Ureter (tissue), 1 donor: ENCODE results near the gene LIPJ. TPM values are rescaled to one million over a fixed set of nuclear protein-coding genes. Genes with fewer than 3 reads are reported as not detected.

ENCODE experiments used
- DNase-seq: peaks from one replicate; pipeline ENCODE4 v3.0.0-alpha.2; 2020; ENCODE audit warnings: low spot score
- total RNA-seq: library from RNA; stranded (reverse); gene quantifications from one replicate; pipeline ENCODE4 v1.2.4, GENCODE V29; 2023
- donor health status: DM: yes; HTN: yes; CAD: no.

The LIPJ gene
- total RNA-seq, 1 donor from 2014 or later = 0.39 TPM

DNA sequence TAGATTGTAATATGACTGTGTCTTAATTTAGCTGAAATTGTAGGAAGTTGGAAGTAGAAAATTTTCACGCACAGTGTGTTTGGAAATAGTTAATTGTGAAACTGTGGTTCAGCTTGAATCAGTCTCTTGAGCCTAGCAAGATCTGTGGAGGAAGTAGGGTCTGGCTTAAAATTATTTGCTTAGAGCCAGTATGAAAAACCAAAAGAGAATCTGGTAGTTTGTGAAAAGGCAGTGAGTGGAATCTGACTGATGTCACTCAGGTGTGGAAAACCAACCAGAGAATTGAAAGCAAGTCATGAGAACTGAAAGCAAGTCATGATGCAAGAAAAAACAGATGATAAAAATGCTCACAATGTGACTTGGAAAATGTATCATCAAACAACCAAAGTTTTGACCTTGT lies 11.5 kb downstream of the LIPJ start:
- DNase-seq = no peak

DNA sequence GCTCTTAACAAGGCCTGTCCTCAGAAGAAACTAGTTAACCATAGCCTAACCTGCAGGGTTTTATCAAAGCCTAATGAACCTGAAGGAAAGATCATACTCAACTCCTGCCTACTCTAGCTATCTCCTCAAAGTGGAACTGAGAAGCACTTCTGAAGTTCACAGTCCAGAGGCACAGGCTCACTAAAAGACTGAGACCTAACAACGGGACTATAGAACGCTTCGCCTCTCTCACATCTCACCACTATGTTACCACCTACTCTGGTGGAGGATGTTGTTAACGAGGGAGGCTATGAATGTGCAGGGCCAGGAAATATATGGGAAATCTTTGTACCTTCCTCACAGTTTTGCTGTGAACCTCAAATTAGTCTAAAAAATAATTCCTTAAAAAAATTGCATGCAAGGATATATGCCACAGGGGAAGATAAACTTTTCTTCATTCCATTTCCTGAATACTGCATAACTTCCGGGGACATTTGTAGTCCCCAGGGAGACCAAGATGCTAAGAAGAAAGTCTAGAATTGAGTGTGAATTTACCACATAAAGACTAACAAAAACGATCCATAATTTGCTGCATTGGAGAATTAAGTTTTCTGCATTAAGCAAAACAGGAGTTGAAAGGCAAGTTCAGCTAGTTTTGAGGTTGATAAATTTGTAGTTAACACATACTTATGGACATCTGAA lies 21.6 kb downstream of the LIPJ start:
- no peak for DNase-seq

DNA sequence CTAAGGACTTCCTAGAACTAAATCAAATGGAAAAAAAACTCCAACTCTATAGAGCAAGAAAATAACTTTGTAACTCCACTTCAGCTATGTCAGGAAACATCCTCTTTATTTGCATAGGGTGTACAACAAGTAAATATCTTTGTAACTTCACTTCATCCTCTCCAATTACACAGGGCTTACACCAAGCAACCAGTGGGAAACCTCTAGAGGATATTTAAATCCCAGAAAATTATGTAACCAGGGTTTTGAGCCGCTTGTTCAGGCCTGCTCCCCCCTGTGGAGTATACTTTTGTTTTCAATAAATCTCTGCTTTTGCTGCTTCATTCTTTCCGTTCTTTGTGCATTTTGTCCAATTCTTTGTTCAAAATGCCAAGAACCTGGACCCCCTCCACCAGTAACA lies 22.2 kb downstream of the LIPJ start:
- no peak for DNase-seq

DNA sequence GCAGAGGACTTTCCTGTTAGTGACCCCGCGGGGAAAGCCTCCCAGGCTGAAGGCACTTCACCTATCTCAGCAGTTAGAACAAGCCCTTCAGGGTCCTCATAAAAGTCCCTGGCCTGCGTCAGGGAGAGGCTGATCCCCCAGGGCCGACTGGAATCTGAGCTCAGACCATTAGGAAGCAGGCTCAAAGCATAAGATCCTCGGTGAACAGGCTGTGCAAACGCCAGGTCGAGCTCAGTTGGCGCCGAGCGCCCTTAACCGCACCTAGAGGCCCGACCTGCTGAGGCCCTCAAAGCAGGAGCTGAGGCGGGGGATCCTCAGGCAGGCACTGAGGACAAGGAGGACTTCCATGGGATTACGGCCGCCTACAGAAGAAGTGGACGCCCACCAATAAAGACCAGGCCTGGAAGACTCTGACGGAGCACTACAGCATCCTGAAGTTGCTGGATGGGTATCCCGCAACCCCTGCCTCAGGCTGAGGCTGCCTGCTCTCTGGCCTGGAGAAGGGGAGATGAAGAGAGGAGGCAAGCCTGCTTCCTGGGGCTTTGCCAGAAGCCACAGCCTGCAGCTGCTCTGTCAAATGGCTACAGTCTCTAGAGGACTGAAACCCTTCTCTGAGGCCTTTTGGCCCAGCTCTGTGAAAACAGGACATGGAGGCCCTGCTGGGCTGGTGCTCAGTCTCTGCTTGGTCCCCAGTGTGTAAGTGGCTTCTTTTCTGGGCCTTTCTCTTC lies 29.9 kb downstream of the LIPJ start:
- DNase-seq = no peak

DNA sequence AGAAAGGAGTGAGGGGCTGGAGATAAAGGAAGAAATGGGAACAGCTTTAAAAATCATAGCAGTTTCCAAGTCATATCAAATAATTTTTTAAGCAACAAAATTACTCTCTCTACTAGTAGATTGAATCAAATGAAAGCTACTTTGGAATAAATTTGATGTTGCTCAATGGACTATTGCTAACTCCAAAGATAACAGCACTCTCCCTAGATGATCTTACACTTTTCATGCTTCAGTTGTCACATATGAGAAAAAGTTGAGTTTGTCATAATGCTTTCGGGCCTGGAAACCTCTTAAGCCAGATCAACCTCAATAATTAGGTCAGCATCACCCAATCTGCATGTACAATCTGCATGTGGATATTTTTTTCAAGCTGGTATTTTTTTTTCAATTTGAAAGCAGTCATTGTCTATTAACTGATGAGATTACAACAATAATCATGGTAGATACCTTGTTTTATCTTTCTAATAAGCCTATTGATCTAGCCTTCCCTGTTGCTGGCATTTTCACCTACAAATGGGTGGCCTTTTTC lies 31.3 kb downstream of the LIPJ start:
- no peak for DNase-seq

DNA sequence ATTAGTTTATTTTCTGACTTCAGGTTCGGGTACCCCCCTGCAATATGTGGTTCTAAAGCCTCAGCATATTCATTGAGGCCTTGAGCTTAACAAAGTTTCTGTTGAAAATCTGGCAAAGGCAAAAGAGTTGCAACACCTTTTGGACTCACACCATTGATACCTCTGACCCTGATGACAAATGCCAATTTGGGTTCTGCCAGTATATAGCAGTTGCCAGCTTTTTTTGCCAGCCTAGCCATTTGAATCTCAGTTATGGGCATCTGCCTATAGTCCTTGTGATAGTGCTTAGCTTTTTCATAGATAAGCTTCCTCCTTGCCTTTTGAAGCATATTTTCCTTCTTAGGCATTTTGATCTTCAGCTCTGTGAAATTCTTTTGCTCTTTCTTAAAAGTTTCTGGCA lies 31.9 kb downstream of the LIPJ start:
- DNase-seq = no peak

DNA sequence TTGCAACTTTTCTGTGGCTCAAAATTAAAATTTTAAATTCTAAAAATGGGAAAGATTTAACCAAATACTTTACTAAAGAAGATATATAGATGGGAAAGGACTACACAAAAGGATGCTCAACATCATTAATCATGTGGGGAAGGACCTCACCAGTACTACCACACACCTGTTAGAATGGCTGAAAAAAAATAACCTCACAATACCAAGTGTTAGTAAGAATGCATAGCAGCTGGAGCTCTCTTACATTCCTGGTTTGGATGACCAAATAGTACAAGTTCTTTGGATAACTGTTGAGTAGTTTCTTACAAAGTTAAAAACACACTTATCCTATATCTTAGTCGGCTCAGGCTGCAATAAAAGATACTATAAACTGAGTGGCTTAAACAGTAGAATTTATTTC lies 33.9 kb downstream of the LIPJ start:
- no peak for DNase-seq

DNA sequence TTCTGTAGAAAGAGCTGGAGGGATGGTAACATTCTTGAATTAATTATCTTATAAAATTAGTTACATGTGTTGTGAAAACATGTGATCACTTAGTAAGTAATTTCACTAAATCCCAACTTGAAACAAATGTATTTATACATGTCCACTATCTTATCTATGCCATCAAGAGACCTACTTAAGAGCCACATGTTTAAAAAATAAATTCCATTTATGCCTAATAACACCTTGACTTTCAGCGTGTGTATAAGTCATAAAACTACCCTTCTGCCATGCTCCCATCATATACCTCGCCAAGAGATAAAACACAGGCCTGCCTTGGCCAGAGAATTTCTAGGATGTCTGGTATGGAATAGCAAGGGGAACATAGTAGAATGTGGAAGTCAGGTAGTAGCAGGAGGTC lies 37.3 kb downstream of the LIPJ start:
- DNase-seq = no peak

DNA sequence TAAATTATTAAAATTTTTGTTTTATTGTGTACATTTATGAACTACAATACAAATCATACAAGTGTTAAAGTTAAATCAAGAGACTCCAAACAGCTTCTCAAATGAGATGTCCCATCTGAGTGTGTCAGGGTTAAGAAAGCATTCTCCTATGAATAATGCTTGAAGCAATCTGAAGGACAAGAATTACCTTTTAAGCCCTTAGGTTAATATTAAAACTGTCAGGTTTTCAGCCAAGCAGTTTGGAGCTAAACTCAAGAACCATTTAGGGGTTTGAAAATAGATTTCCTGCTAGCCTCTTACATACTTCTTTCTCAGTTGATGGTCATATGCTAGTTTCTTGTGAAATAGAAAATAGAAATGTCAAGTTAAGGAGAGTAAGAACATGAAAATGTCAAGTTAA lies 38.3 kb downstream of the LIPJ start:
- DNase-seq = no peak

DNA sequence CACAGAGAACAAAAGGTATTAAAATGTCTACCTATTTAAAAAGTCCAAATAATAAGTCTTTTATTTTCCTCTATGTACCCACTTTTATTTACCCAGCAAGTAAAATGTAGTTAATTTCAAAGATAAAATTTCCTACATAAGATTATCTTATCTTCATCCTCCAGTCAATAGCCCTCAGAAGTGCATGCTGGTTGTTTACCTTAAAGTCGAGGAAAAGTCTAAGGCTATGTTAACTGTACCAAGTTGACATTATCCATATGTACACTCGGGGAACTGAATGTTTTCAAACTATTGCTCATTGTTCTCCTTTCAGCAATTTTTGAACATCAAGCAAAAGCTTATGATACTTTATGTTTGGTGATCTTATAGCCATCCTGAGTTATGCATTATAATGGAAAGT lies 53.6 kb downstream of the LIPJ start:
- no peak for DNase-seq

DNA sequence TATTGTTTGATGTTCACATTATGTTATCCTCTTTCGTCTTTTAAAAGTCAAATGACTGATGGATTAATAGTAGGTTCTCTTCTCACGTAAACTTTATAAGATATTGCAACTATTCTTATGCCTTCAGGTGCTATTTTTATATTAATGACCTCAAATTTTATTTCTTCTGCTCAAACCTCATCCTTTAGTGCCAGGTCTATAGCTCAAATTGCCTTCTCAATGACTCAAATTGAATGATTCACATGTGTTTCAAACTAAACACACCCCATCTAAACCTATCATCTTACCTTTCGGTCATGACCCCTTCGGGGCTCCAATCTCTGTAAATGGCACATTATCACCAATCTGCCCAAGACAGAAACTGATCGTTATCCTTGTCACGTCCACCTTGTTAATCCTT lies 55.6 kb downstream of the LIPJ start:
- DNase-seq = no peak

DNA sequence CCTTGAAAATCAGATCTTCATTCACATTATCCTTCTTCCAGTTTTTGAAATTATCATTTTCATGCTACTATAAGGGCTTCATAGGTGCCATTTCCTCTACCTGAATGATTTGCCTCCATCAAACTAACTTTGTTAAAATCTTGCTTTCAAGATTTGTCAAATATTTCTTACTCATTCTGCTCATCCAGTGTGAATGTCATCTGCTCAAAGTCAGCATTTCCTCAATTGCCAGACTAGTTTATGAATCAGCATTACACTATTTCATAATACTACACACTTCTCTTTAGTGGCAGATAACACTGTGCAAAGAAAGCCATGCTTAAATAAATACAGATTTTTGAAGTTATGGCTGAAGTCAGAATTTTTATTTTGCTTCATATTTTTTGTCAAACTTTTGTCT lies 56.4 kb downstream of the LIPJ start:
- no peak for DNase-seq

DNA sequence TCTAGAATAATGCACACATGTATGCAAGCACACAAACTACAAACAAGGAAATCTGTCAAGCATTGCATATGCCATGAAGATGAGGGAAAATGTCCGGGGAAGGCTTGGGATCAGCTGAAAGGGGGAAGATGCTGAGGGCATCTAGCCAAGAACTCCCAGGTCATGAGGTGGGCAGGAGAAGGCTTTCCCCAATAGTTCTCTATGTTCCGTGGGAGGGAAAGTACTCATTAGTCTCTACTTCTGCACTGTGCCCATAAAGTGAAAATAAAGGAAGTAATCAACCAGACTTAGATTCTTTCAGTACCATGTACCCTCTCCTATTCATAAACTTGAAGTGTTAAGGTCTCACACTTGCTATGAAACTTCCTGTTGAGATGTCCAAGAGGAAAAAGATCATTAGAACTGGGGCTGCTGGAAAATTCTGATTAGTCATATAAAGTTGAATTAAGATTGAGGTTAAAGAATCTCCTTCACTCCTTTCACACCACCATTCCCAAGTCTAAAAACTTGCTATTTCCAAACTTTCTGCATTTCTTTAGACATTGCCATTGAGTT lies 60.6 kb downstream of the LIPJ start:
- DNase-seq = no peak

DNA sequence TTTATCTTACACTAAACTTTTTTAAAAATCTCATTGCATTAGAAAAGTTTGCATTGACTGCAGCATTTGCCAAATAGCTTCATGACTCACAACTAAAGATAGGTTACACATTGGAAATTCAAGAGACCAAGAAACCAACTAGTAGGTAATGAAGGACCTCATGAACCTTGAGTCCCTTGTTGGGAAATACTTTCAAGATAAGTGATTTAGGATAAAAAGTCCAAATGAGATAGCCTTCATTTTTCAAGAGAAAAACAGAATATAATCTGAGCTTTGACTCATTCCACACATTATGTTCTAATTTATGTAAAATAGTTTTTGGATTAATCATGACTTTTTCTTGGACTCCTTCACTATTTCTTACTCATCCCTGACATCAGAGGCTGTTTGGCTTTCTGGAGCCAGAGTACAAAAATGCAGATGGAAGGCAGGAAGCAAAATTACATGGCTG lies 64.6 kb downstream of the LIPJ start:
- no peak for DNase-seq

DNA sequence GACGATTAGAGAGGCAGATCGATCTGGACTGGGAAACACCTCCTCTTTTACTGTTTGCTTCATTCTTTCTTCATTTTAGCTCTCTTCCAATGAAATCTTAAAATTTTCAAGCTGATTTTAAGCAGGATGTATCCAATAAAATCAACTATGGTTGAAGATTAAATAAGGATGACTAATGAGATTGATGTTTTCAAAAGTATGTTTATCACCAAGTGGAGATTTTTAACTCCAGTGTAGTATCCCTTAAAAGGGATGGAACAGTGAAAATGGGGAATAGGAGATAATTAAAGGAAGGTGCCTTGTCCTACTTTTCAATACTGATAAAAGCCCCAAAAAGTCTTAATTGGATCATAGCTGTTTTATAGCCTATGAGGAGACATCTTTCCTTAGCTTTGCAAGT lies 66.1 kb downstream of the LIPJ start:
- no peak for DNase-seq

Other genes starting within 250 kb of the LIPJ start
- 20.8 TPM for gene RNLS, start 3.4 kb upstream of the LIPJ start, total RNA-seq
- gene LIPF, start 77.7 kb downstream of the LIPJ start, total RNA-seq = not detected
- not detected for gene LIPK, start 119.5 kb downstream of the LIPJ start, total RNA-seq
- gene LIPN, start 173.3 kb downstream of the LIPJ start, total RNA-seq = not detected
- gene LIPM, start 216.0 kb downstream of the LIPJ start, total RNA-seq = not detected